Natural killer cell (primary cell): ENCODE results near the gene VAMP5. TPM values are rescaled to one million over a fixed set of nuclear protein-coding genes. Genes with fewer than 3 reads are reported as not detected.

Experiments
- ATAC-seq, 3 donors: fragments of 150-1000 bp in 2 of 3; fragments of 200-7000 bp in 1 of 3; cut with Tn5 transposase; 1 replicate in 1 of 3; 2 replicates in 2 of 3; pipeline ENCODE4 v1.10.0; 2021; ENCODE audit warnings: mild to moderate bottlenecking in 2 of 3, moderate library complexity in 2 of 3
- DNase-seq, 2 donors: peaks; one replicate each; pipeline versions ENCODE4 v3.0.0 to v3.0.0-alpha.2; 2013 to 2021; ENCODE audit warnings: mixed read lengths in 1 of 2
- H3K27ac ChIP-seq: one replicate; pipeline ENCODE4 v1.5.1; 2013; ENCODE audit warnings: mild to moderate bottlenecking, low read length
- H3K27me3 ChIP-seq: one replicate; pipeline ENCODE4 v1.6.1; 2013; ENCODE audit warnings: low read length; ENCODE audit not compliant: control insufficient read depth, insufficient read depth
- H3K36me3 ChIP-seq: one replicate; pipeline ENCODE4 v1.6.1; 2013; ENCODE audit warnings: low read length; ENCODE audit not compliant: control insufficient read depth, insufficient read depth
- H3K4me1 ChIP-seq: one replicate; pipeline ENCODE4 v1.6.1; 2013; ENCODE audit warnings: low read length; ENCODE audit not compliant: control insufficient read depth, insufficient read depth
- H3K4me3 ChIP-seq: one replicate; pipeline ENCODE4 v1.5.1; 2013; ENCODE audit warnings: low read length
- H3K9me3 ChIP-seq: one replicate; pipeline ENCODE4 v1.6.1; 2013; ENCODE audit warnings: low read length; ENCODE audit not compliant: control insufficient read depth, insufficient read depth
- H3K27ac Mint-ChIP-seq, 2 donors: one replicate each; pipeline ENCODE4 v1.8.0; 2022; ENCODE audit warnings: mild to moderate bottlenecking in 2 of 2, mixed read lengths in 2 of 2, moderate library complexity in 1 of 2
- H3K27me3 Mint-ChIP-seq, 2 donors: one replicate each; pipeline ENCODE4 v1.8.0; 2022; ENCODE audit warnings: low read depth in 2 of 2, mixed read lengths in 2 of 2
- H3K36me3 Mint-ChIP-seq: one replicate; pipeline ENCODE4 v1.8.0; 2022; ENCODE audit warnings: mixed read lengths
- H3K4me1 Mint-ChIP-seq, 2 donors: one replicate each; pipeline ENCODE4 v1.8.0; 2022; ENCODE audit warnings: mixed read lengths in 2 of 2
- H3K4me3 Mint-ChIP-seq: one replicate; pipeline ENCODE4 v1.8.0; 2022; ENCODE audit warnings: mild to moderate bottlenecking, moderate library complexity, mixed read lengths
- H3K9me3 Mint-ChIP-seq, 2 donors: one replicate each; pipeline ENCODE4 v1.8.0; 2022; ENCODE audit warnings: mixed read lengths in 2 of 2
- WGBS: methylation state at CpG from one replicate; pipeline ENCODE4 v1.1.7; 2013; ENCODE audit warnings: missing lambda C conversion rate; ENCODE audit not compliant: insufficient coverage; 5-methylcytosine and 5-hydroxymethylcytosine counted together
- intact Hi-C: fragments of 100-400 bp; cut with micrococcal nuclease; formaldehyde crosslinking; loops from one replicate; pipeline ENCODE4 v1.14.2; 2022
- total RNA-seq, 4 donors: library from RNA; stranded (reverse); fragments of 120-200 nt in 1 of 4; gene quantifications; one replicate each; pipeline versions ENCODE4 v1.2.3 to v1.2.4, GENCODE V29; 2013 to 2022
- TF ChIP-seq, protein P1 (sequence below): fragments of 200-600 bp; IDR thresholded peaks from one replicate; pipeline ENCODE4 v1.8.0; 2022; ENCODE audit warnings: antibody characterized with exemption

Gene VAMP5
- total RNA-seq, 3 donors from 2014 or later (not counting 1 experiment from before 2014, with no cell fraction given) = 35.0 to 50.7 (median 36.7) TPM

GRCh38 chr2:85607268-85608215, 23.3 kb downstream of the VAMP5 start:
- H3K36me3 ChIP-seq = peaks cover 16% of the 10 kb centered on the region
- peaks cover 35% of the 10 kb centered on the region for H3K4me1 ChIP-seq
- intact Hi-C loops = no loop called here
- 96% methylated on average over 8 of the region's 9 CpGs for WGBS
- H3K4me3 Mint-ChIP-seq = no peak overlapping the region
- TF ChIP-seq, protein P1, sequence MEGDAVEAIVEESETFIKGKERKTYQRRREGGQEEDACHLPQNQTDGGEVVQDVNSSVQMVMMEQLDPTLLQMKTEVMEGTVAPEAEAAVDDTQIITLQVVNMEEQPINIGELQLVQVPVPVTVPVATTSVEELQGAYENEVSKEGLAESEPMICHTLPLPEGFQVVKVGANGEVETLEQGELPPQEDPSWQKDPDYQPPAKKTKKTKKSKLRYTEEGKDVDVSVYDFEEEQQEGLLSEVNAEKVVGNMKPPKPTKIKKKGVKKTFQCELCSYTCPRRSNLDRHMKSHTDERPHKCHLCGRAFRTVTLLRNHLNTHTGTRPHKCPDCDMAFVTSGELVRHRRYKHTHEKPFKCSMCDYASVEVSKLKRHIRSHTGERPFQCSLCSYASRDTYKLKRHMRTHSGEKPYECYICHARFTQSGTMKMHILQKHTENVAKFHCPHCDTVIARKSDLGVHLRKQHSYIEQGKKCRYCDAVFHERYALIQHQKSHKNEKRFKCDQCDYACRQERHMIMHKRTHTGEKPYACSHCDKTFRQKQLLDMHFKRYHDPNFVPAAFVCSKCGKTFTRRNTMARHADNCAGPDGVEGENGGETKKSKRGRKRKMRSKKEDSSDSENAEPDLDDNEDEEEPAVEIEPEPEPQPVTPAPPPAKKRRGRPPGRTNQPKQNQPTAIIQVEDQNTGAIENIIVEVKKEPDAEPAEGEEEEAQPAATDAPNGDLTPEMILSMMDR = no peak
- no peaks in the 10 kb centered on the region for H3K9me3 Mint-ChIP-seq
- no peak overlapping the region for H3K27ac ChIP-seq
- no peaks in the 10 kb centered on the region for H3K27me3 Mint-ChIP-seq
- DNase-seq (no peak), ATAC-seq (no peak)
- H3K36me3 Mint-ChIP-seq = peaks cover 5% of the 10 kb centered on the region
- H3K27ac Mint-ChIP-seq = peak overlapping the region in 1 of 2 donors; percentile 23
- H3K9me3 ChIP-seq = no peaks in the 10 kb centered on the region
- H3K27me3 ChIP-seq = no peaks in the 10 kb centered on the region
- peaks cover 28 to 29% of the 10 kb centered on the region in 2 donors for H3K4me1 Mint-ChIP-seq
- H3K4me3 ChIP-seq = no peak overlapping the region

DNA sequence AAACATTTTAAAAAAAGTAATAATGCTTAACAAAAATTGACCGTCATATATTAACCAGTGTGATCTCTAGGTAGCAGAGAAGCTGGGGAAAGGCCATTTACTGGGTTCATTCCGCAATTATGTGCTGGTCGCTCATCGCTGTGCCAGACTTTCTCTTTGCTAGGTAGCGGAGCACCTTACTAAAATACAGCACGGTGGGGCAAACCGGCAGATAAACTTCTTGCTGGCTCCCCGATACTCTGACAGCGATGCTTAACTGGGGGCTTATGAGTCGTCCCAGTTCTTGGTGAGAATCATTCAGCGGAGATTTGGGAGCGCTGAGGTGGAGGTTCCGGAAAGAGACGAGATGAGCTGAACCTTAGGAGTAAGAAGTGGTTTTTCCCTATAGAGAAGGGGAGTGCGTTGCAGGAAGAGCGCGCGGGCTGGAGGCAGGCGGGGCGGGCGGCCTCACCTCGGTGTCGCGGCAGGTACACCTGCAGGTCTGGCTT, 27.0 kb downstream of the VAMP5 start:
- H3K9me3 ChIP-seq = no peaks in the 10 kb centered on the region
- peaks cover 27% of the 10 kb centered on the region for H3K4me1 ChIP-seq
- peaks cover 21 to 23% of the 10 kb centered on the region in 2 donors for H3K4me1 Mint-ChIP-seq
- TF ChIP-seq, protein P1 = no peak
- H3K4me3 ChIP-seq = peak overlapping the region; percentile 59
- peaks cover 16% of the 10 kb centered on the region for H3K36me3 ChIP-seq
- DNase-seq = no peak
- peaks cover 5% of the 10 kb centered on the region for H3K36me3 Mint-ChIP-seq
- peak overlapping the region; percentile 82 to 93 for H3K27ac Mint-ChIP-seq
- peak; percentile 0 to 2 (median 1) for ATAC-seq
- H3K27ac ChIP-seq = peak overlapping the region; percentile 65
- intact Hi-C loops = no loop called here
- WGBS = 13% methylated on average over 24 of the region's 24 CpGs
- no peaks in the 10 kb centered on the region for H3K27me3 Mint-ChIP-seq
- H3K27me3 ChIP-seq = no peaks in the 10 kb centered on the region
- H3K9me3 Mint-ChIP-seq = no peaks in the 10 kb centered on the region
- H3K4me3 Mint-ChIP-seq = peak overlapping the region; percentile 98

DNA sequence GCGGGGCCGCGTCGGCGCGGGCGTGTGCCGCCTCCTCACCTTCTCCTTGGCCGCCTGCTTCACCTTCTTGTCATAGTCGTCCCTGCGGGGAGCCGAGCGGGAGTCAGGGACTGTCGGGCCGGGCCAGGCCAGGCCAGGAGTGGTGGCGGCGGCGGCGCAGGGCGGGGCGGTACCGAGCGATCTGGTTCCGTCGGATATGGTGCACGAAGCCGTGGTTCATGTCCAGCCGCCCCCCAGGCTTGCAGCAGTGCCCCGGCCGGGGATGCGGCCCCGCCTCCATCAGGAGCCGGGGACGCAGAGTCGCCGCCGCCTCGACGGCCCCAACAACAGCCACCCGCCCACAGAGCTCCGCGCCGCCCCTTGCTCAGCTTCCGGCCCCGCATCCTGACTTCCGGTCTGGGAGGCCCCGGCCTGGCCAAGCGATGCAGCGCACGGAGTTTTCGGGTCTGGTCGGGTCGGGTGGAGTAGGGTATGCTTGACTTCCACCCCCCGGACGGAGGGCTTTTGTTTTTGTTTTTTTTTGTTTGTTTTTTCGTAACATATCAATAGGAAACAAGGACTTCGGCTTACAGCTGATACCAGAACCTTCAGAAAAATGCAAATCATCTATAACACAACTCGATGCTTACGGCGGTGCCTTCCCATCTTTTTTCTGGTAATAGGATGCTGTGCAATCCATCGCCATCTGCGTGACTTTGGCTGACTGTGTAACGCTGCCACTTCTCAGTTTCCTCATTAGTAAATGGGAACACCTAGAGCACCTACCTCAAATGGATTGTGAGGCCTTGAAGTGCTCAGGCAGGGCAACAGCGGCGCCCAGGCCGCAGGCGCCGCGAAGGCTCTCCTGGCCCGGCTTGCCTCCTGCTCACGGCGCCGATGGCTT, 27.7 kb downstream of the VAMP5 start, which contains the start of gene C2orf68:
Gene C2orf68 (minus strand): TSS at position 362 of the 883 bp plus-strand sequence. CDS start 82 bp downstream, at position 280.
- Histone ChIP-seq H3K27ac (peak within 1 kb of the TSS; percentile 65), H3K4me1 (peaks cover 32% of the 10 kb centered on the region), H3K9me3 (no peaks in the 10 kb centered on the region), H3K4me3 (peak within 1 kb of the TSS; percentile 59), H3K27me3 (no peaks in the 10 kb centered on the region), H3K36me3 (peaks cover 16% of the 10 kb centered on the region)
- WGBS = 10% methylated on average over 71 of the region's 73 CpGs
- Mint-ChIP-seq H3K36me3 (peaks cover 5% of the 10 kb centered on the region), H3K4me3 (peak within 1 kb of the TSS; percentile 98), H3K4me1 (peaks cover 18 to 23% of the 10 kb centered on the region in 2 donors), H3K27ac (peak within 1 kb of the TSS; percentile 82 to 93), H3K9me3 (no peaks in the 10 kb centered on the region), H3K27me3 (no peaks in the 10 kb centered on the region)
- ATAC-seq = peak; percentile 73 to 82 (median 75)
- intact Hi-C loops = loop anchor here (1.0 kb wide), 2 partner anchors 10 to 51 kb away; partner anchors contain the start of genes GGCX and TMEM150A
- TF ChIP-seq, protein P1 = no peak
- peak; percentile 81 to 87 for DNase-seq
